ENCODE data around the gene STUM. TPM values are rescaled to one million over a fixed set of nuclear protein-coding genes. Genes with fewer than 3 reads are reported as not detected.
A peak's percentile ranks its signal among the peaks of the same experiment; 100 is the strongest.

STUM gene
- total and polyA plus RNA-seq, 4 donors = 4.8 to 21.1 (median 15.0) TPM

GRCh38 chr1:226599636-226600238, 51.2 kb downstream of the STUM start:
- no peaks in the 10 kb centered on the region for H3K27me3 ChIP-seq (ENCODE audit: control insufficient read depth, insufficient read depth, low read length)
- peaks cover 35% of the 10 kb centered on the region for H3K4me1 ChIP-seq (ENCODE audit: control insufficient read depth, insufficient read depth, low read length)
- peaks cover 1% of the 10 kb centered on the region for H3K9me3 ChIP-seq (ENCODE audit: control insufficient read depth, insufficient read depth, low read length)
- no peak overlapping the region for H3K4me3 ChIP-seq (ENCODE audit: low read depth, low read length)
- H3K36me3 ChIP-seq (ENCODE audit: control insufficient read depth, insufficient read depth, low read length) = peaks cover 14% of the 10 kb centered on the region
- DNase-seq (ENCODE audit: low read depth in 4 of 6, low spot score in 6 of 6) = no peak
- H3K27ac ChIP-seq (ENCODE audit: low read depth, low read length) = no peak overlapping the region

GRCh38 chr1:226600254-226600653, 51.7 kb downstream of the STUM start:
- Histone ChIP-seq H3K36me3 (ENCODE audit: control insufficient read depth, insufficient read depth, low read length) (peaks cover 14% of the 10 kb centered on the region), H3K4me1 (ENCODE audit: control insufficient read depth, insufficient read depth, low read length) (peaks cover 35% of the 10 kb centered on the region), H3K27ac (ENCODE audit: low read depth, low read length) (no peak overlapping the region), H3K27me3 (ENCODE audit: control insufficient read depth, insufficient read depth, low read length) (no peaks in the 10 kb centered on the region), H3K4me3 (ENCODE audit: low read depth, low read length) (no peak overlapping the region), H3K9me3 (ENCODE audit: control insufficient read depth, insufficient read depth, low read length) (peaks cover 1% of the 10 kb centered on the region)
- peak in 1 of 6 donors; percentile 16 for DNase-seq (ENCODE audit: low read depth in 4 of 6, low spot score in 6 of 6)
- 66% methylated on average over 4 of the region's 4 CpGs for WGBS (ENCODE audit: insufficient coverage)

DNA sequence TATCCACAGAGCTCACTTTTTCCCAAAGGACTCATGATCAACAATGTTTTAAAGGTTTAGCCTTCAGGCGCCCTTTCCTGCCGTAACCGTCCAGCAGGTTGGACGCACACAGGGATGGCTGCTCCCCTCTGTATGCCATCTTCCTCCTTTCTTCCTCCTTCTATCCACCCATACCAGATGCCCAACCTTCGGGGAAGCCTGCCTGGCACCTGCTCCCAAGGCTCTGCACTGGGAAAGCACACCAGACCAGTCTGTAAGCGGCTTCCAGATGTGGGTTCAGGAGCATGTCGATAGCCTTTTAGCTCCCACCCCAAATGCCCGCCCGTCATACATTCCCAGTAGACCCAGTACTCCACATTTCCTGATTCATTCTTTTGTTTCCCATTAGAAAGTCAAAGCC, 52.9 kb downstream of the STUM start:
- DNase-seq (ENCODE audit: low read depth in 4 of 6, low spot score in 6 of 6) = no peak
- H3K27ac ChIP-seq (ENCODE audit: low read depth, low read length) = no peak overlapping the region
- no peak overlapping the region for H3K4me3 ChIP-seq (ENCODE audit: low read depth, low read length)
- 95% methylated on average over 7 of the region's 9 CpGs for WGBS (ENCODE audit: insufficient coverage)
- H3K27me3 ChIP-seq (ENCODE audit: control insufficient read depth, insufficient read depth, low read length) = no peaks in the 10 kb centered on the region
- H3K36me3 ChIP-seq (ENCODE audit: control insufficient read depth, insufficient read depth, low read length) = peaks cover 14% of the 10 kb centered on the region
- H3K9me3 ChIP-seq (ENCODE audit: control insufficient read depth, insufficient read depth, low read length) = no peaks in the 10 kb centered on the region
- H3K4me1 ChIP-seq (ENCODE audit: control insufficient read depth, insufficient read depth, low read length) = peaks cover 35% of the 10 kb centered on the region

- H3K9me3 ChIP-seq (ENCODE audit: control insufficient read depth, insufficient read depth, low read length) = no peaks in the 10 kb centered on the region
- H3K36me3 ChIP-seq (ENCODE audit: control insufficient read depth, insufficient read depth, low read length) = peaks cover 8% of the 10 kb centered on the region
- H3K4me1 ChIP-seq (ENCODE audit: control insufficient read depth, insufficient read depth, low read length) = peaks cover 33% of the 10 kb centered on the region
- H3K27me3 ChIP-seq (ENCODE audit: control insufficient read depth, insufficient read depth, low read length) = no peaks in the 10 kb centered on the region
- peak in 1 of 6 donors; percentile 42 for DNase-seq (ENCODE audit: low read depth in 4 of 6, low spot score in 6 of 6)
- WGBS (ENCODE audit: insufficient coverage) = 78% methylated on average over 23 of the region's 24 CpGs
- no peak overlapping the region for H3K4me3 ChIP-seq (ENCODE audit: low read depth, low read length)
- H3K27ac ChIP-seq (ENCODE audit: low read depth, low read length) = peak overlapping the region; percentile 59
Observed at GRCh38 chr1:226602186-226603021, 53.8 kb downstream of the STUM start.

GRCh38 chr1:226603022-226603857, 54.7 kb downstream of the STUM start:
- 67% methylated on average over 5 of the region's 8 CpGs for WGBS (ENCODE audit: insufficient coverage)
- Histone ChIP-seq H3K36me3 (ENCODE audit: control insufficient read depth, insufficient read depth, low read length) (peaks cover 8% of the 10 kb centered on the region), H3K4me3 (ENCODE audit: low read depth, low read length) (no peak overlapping the region), H3K4me1 (ENCODE audit: control insufficient read depth, insufficient read depth, low read length) (peaks cover 39% of the 10 kb centered on the region), H3K27me3 (ENCODE audit: control insufficient read depth, insufficient read depth, low read length) (no peaks in the 10 kb centered on the region), H3K9me3 (ENCODE audit: control insufficient read depth, insufficient read depth, low read length) (no peaks in the 10 kb centered on the region), H3K27ac (ENCODE audit: low read depth, low read length) (peak overlapping the region; percentile 59)
- DNase-seq (ENCODE audit: low read depth in 4 of 6, low spot score in 6 of 6) = peak in 4 of 6 donors; percentile 7 to 94 (median 49)

DNA sequence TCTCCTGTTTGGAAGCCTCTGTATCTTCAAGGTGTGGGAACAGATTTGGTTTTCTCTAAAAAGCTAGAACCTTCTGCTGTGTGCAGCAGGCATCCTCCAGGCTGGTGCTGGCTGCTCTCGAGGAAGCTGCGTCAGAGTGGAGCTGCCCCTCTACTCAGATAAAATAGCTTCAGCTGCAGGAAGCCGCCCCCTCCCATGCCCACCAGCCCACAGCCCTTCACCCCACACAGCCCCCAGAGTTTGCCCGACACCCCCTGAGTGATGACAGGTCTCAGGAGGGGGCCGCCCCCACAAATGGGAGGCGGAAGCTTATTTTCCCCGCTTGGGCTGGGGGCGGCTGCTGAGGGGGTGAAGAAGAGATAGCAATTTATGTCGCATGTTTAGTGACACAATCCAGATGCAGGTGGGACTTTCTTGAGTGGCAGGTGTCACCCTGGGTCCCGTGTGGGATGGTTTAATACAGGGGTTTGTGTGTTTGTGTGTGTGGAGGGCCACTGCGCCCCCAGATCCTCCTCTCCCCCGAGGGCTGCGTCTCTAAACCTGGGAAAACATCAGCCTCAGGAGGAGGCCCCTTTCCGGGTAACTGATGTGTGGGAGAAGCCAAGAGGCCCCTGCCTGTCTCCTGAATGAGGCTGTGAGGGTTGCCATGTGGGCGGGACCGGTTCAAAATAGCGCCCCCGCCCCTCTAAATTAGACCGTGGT, 55.4 kb downstream of the STUM start:
- Histone ChIP-seq H3K9me3 (ENCODE audit: control insufficient read depth, insufficient read depth, low read length) (no peaks in the 10 kb centered on the region), H3K36me3 (ENCODE audit: control insufficient read depth, insufficient read depth, low read length) (peaks cover 8% of the 10 kb centered on the region), H3K4me1 (ENCODE audit: control insufficient read depth, insufficient read depth, low read length) (peaks cover 44% of the 10 kb centered on the region), H3K4me3 (ENCODE audit: low read depth, low read length) (no peak overlapping the region), H3K27me3 (ENCODE audit: control insufficient read depth, insufficient read depth, low read length) (no peaks in the 10 kb centered on the region), H3K27ac (ENCODE audit: low read depth, low read length) (no peak overlapping the region)
- 61% methylated on average over 14 of the region's 19 CpGs for WGBS (ENCODE audit: insufficient coverage)
- peak in 1 of 6 donors; percentile 71 for DNase-seq (ENCODE audit: low read depth in 4 of 6, low spot score in 6 of 6)

DNA sequence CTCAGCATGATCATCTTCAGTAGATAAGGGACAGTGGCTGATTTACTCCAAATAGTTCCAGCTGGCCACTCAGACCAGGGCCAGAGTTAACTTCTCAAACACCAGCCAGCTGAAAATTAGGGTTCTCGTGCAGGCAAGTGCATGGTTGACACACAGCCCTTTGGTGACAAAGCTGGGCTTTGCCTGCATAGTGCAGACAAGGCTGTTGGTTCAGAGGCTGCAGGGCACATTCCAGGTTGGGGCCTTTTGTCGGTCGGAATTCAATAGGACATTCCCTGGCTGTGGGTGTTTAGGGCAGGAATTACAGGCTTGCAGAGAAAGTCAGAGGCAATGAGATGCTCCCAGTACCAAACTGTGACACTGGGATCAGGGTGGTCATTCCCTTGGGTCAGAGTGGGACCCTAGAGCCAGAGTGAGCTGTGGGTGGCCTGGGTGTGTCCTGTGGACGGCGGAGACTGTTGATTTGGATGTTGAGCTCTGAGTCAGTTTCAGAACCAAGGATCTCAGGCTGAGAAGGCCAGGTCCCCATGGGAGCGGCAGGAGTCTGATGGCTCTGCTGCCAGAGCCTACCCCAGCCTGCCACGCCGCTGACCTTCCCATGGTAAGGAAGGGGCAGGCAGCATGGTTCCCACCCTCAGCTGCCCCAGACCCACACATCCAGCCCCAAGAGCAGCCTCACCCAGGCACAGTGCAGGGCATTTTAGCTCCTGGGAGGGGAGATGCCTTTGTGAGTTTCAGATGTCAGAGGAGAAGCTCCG, 56.2 kb downstream of the STUM start:
- no peaks in the 10 kb centered on the region for H3K9me3 ChIP-seq (ENCODE audit: control insufficient read depth, insufficient read depth, low read length)
- no peak for DNase-seq (ENCODE audit: low read depth in 4 of 6, low spot score in 6 of 6)
- WGBS (ENCODE audit: insufficient coverage) = 69% methylated on average over 9 of the region's 9 CpGs
- H3K4me3 ChIP-seq (ENCODE audit: low read depth, low read length) = no peak overlapping the region
- H3K4me1 ChIP-seq (ENCODE audit: control insufficient read depth, insufficient read depth, low read length) = peaks cover 44% of the 10 kb centered on the region
- H3K36me3 ChIP-seq (ENCODE audit: control insufficient read depth, insufficient read depth, low read length) = peaks cover 8% of the 10 kb centered on the region
- no peak overlapping the region for H3K27ac ChIP-seq (ENCODE audit: low read depth, low read length)
- no peaks in the 10 kb centered on the region for H3K27me3 ChIP-seq (ENCODE audit: control insufficient read depth, insufficient read depth, low read length)

GRCh38 chr1:226605318-226605950, 56.9 kb downstream of the STUM start:
- no peaks in the 10 kb centered on the region for H3K9me3 ChIP-seq (ENCODE audit: control insufficient read depth, insufficient read depth, low read length)
- no peak for DNase-seq (ENCODE audit: low read depth in 4 of 6, low spot score in 6 of 6)
- no peak overlapping the region for H3K4me3 ChIP-seq (ENCODE audit: low read depth, low read length)
- 98% methylated on average over 5 of the region's 9 CpGs for WGBS (ENCODE audit: insufficient coverage)
- peaks cover 44% of the 10 kb centered on the region for H3K4me1 ChIP-seq (ENCODE audit: control insufficient read depth, insufficient read depth, low read length)
- H3K36me3 ChIP-seq (ENCODE audit: control insufficient read depth, insufficient read depth, low read length) = peaks cover 8% of the 10 kb centered on the region
- no peaks in the 10 kb centered on the region for H3K27me3 ChIP-seq (ENCODE audit: control insufficient read depth, insufficient read depth, low read length)
- no peak overlapping the region for H3K27ac ChIP-seq (ENCODE audit: low read depth, low read length)
